NCI-H187 treated with DMSO at 0.1 percent for 48 hours (cell line): Measurements from ENCODE around the gene RPP25.
"Not testable (repeated sequence)": the region's sequence is repeated elsewhere in the genome, so short reads cannot be mapped to it uniquely, and the experiment has no call there.

Experiments
- DNase-seq: peaks from one replicate; lab custom pipeline; 2025; lab: John Stamatoyannopoulos, UW

The RPP25 gene

GRCh38 chr15:74917676-74918075, 38.9 kb downstream of the RPP25 start:
- DNase-seq, result no peak

GRCh38 chr15:74913799-74914198, 42.8 kb downstream of the RPP25 start:
- DNase-seq, result not testable (repeated sequence)

GRCh38 chr15:74913041-74913440, 43.5 kb downstream of the RPP25 start:
- DNase-seq, result no peak

GRCh38 chr15:74908635-74909034, 47.9 kb downstream of the RPP25 start:
- DNase-seq, result no peak

GRCh38 chr15:74907163-74907870, 49.3 kb downstream of the RPP25 start:
- no peak for DNase-seq

GRCh38 chr15:74906450-74907162, 50.0 kb downstream of the RPP25 start, which contains the start of gene FAM219B:
Gene FAM219B, minus strand, starts transcription at chr15:74906851. Its CDS starts 51 bp downstream, at chr15:74906800.
- DNase-seq, result peak; percentile 14

- no peak for DNase-seq
Observed at GRCh38 chr15:74906067-74906449, 50.5 kb downstream of the RPP25 start.
